H9 (cell line): ENCODE data around the gene VCX3B. TPM values are rescaled to one million over a fixed set of nuclear protein-coding genes. Genes with fewer than 3 reads are reported as not detected.
"Not testable (repeated sequence)": the region's sequence is repeated elsewhere in the genome, so short reads cannot be mapped to it uniquely, and the experiment has no call there.

Source experiments
- DNase-seq: peaks from one replicate; pipeline ENCODE4 v3.0.0-alpha.2; 2017
- H2AFZ ChIP-seq: one replicate; pipeline ENCODE4 v1.6.1; 2013; ENCODE audit warnings: mild to moderate bottlenecking, low read length, control low read depth, moderate library complexity
- H2AK5ac ChIP-seq: 2 replicates; pipeline ENCODE4 v1.6.1; 2013; ENCODE audit warnings: low read length, control low read depth, mixed read lengths; ENCODE audit not compliant: insufficient read length
- H2BK120ac ChIP-seq: one replicate; pipeline ENCODE4 v1.6.1; 2013; ENCODE audit warnings: low read depth, mild to moderate bottlenecking, low read length, control low read depth, inconsistent platforms; ENCODE audit not compliant: poor library complexity, severe bottlenecking
- H2BK12ac ChIP-seq: 2 replicates; pipeline ENCODE4 v1.6.1; 2013; ENCODE audit warnings: low read length, control low read depth, mixed read lengths, low read depth; ENCODE audit not compliant: insufficient read length
- H2BK15ac ChIP-seq: 2 replicates; pipeline ENCODE4 v1.6.1; 2013; ENCODE audit warnings: low read depth, low read length, control low read depth
- H2BK20ac ChIP-seq: one replicate; pipeline ENCODE4 v1.6.1; 2013; ENCODE audit warnings: low read depth, mild to moderate bottlenecking, low read length, control low read depth, inconsistent platforms; ENCODE audit not compliant: poor library complexity, severe bottlenecking
- H2BK5ac ChIP-seq: 2 replicates; pipeline ENCODE4 v1.6.1; 2013; ENCODE audit warnings: low read length, control low read depth, mixed read lengths; ENCODE audit not compliant: insufficient read length
- H3K14ac ChIP-seq: 2 replicates; pipeline ENCODE4 v1.6.1; 2013; ENCODE audit warnings: low read length, control low read depth; ENCODE audit not compliant: insufficient read depth
- H3K18ac ChIP-seq: 2 replicates; pipeline ENCODE4 v1.6.1; 2013; ENCODE audit warnings: low read depth, mild to moderate bottlenecking, mixed read lengths, low read length, control low read depth; ENCODE audit not compliant: insufficient read length
- H3K23ac ChIP-seq: 2 replicates; pipeline ENCODE4 v1.6.1; 2013; ENCODE audit warnings: low read length, control low read depth, mixed read lengths, low read depth; ENCODE audit not compliant: insufficient read length
- H3K23me2 ChIP-seq: 2 replicates; pipeline ENCODE4 v1.6.1; 2013; ENCODE audit warnings: low read depth, mild to moderate bottlenecking, mixed read lengths, low read length, control low read depth; ENCODE audit not compliant: insufficient read length, poor library complexity, severe bottlenecking
- H3K27ac ChIP-seq: 2 replicates; pipeline ENCODE4 v1.5.1; 2013; ENCODE audit warnings: low read length, control low read depth, mixed read lengths, low read depth; ENCODE audit not compliant: insufficient read length
- H3K27me3 ChIP-seq: 2 replicates; pipeline ENCODE4 v1.6.1; 2013; ENCODE audit warnings: low read length, control low read depth, inconsistent platforms; ENCODE audit not compliant: insufficient read depth
- H3K4ac ChIP-seq: 2 replicates; pipeline ENCODE4 v1.6.1; 2013; ENCODE audit warnings: low read depth, mild to moderate bottlenecking, control low read depth, inconsistent platforms, low read length, moderate library complexity
- H3K4me1 ChIP-seq: 2 replicates; pipeline ENCODE4 v1.6.1; 2013; ENCODE audit warnings: low read length, control low read depth, inconsistent platforms; ENCODE audit not compliant: insufficient read depth
- H3K4me2 ChIP-seq: 2 replicates; pipeline ENCODE4 v1.6.1; 2013; ENCODE audit warnings: low read length, control low read depth, mixed read lengths; ENCODE audit not compliant: insufficient read length, insufficient read depth
- H3K56ac ChIP-seq: 2 replicates; pipeline ENCODE4 v1.6.1; 2013; ENCODE audit warnings: low read depth, mild to moderate bottlenecking, mixed read lengths, low read length, control low read depth; ENCODE audit not compliant: insufficient read length
- H3K79me1 ChIP-seq: 2 replicates; pipeline ENCODE4 v1.6.1; 2013; ENCODE audit warnings: low read depth, mild to moderate bottlenecking, moderate library complexity, low read length, control low read depth, inconsistent platforms; ENCODE audit not compliant: insufficient read depth, poor library complexity, severe bottlenecking
- H3K79me2 ChIP-seq: 2 replicates; pipeline ENCODE4 v1.6.1; 2013; ENCODE audit warnings: low read length, control low read depth, inconsistent platforms; ENCODE audit not compliant: insufficient read depth
- H3K9ac ChIP-seq: 2 replicates; pipeline ENCODE4 v1.6.1; 2013; ENCODE audit warnings: low read length, control low read depth, mixed read lengths; ENCODE audit not compliant: insufficient read length; ENCODE audit errors: extremely low read depth
- H3K9me3 ChIP-seq: one replicate; pipeline ENCODE4 v1.6.1; 2013; ENCODE audit warnings: low read depth, low read length, inconsistent platforms; ENCODE audit not compliant: control insufficient read depth
- H3T11ph ChIP-seq: one replicate; pipeline ENCODE4 v1.6.1; 2013; ENCODE audit warnings: mild to moderate bottlenecking, low read length, control low read depth, inconsistent platforms
- H4K20me1 ChIP-seq: one replicate; pipeline ENCODE4 v1.6.1; 2013; ENCODE audit not compliant: control insufficient read depth, insufficient read length, insufficient read depth
- H4K5ac ChIP-seq: 2 replicates; pipeline ENCODE4 v1.6.1; 2013; ENCODE audit warnings: low read depth, mild to moderate bottlenecking, mixed read lengths, low read length, control low read depth; ENCODE audit not compliant: insufficient read length
- H4K8ac ChIP-seq: replicated peaks from 2 replicates; pipeline ENCODE4 v1.6.1; 2013; ENCODE audit warnings: low read length, control low read depth, mixed read lengths, low read depth; ENCODE audit not compliant: insufficient read length
- H4K91ac ChIP-seq: 2 replicates; pipeline ENCODE4 v1.6.1; 2013; ENCODE audit warnings: low read depth, mild to moderate bottlenecking, moderate library complexity, mixed read lengths, low read length, control low read depth; ENCODE audit not compliant: insufficient read length
- H3K27ac Mint-ChIP-seq, 3 experiments: 2 replicates in 2 of 3; 3 replicates in 1 of 3; pipeline ENCODE4 v1.8.0; 2020 to 2021; ENCODE audit warnings: mixed read lengths in 3 of 3, mild to moderate bottlenecking in 1 of 3, moderate library complexity in 1 of 3
- H3K27me3 Mint-ChIP-seq: 2 replicates; pipeline ENCODE4 v1.8.0; 2021; ENCODE audit warnings: low read depth, mild to moderate bottlenecking, moderate library complexity, mixed read lengths
- H3K36me3 Mint-ChIP-seq, 3 experiments: 2 replicates in 2 of 3; 3 replicates in 1 of 3; pipeline ENCODE4 v1.8.0; 2020 to 2021; ENCODE audit warnings: low read depth in 3 of 3, mixed read lengths in 3 of 3; ENCODE audit not compliant: insufficient read depth in 1 of 3
- H3K4me1 Mint-ChIP-seq, 2 experiments: 2 replicates each; pipeline ENCODE4 v1.8.0; 2020; ENCODE audit warnings: mixed read lengths in 2 of 2
- H3K4me3 Mint-ChIP-seq, 2 experiments: 2 replicates in 1 of 2; 3 replicates in 1 of 2; pipeline ENCODE4 v1.8.0; 2020 to 2021; ENCODE audit warnings: mild to moderate bottlenecking in 2 of 2, mixed read lengths in 2 of 2, moderate library complexity in 1 of 2
- H3K9me3 Mint-ChIP-seq, 2 experiments: 2 replicates in 1 of 2; 3 replicates in 1 of 2; pipeline ENCODE4 v1.8.0; 2020; ENCODE audit warnings: mild to moderate bottlenecking in 2 of 2, mixed read lengths in 2 of 2, moderate library complexity in 1 of 2
- WGBS: extraction: QIAGEN DNeasy Blood & Tissue Kit; methylation state at CpG from one replicate; pipeline ENCODE4 v1.1.7; 2013; ENCODE audit warnings: missing lambda C conversion rate, low lambda C conversion rate, mixed read lengths; ENCODE audit not compliant: insufficient read length; ENCODE audit errors: extremely low coverage; 5-methylcytosine and 5-hydroxymethylcytosine counted together
- total RNA-seq: library from RNA; stranded (reverse); gene quantifications from 2 replicates; pipeline ENCODE4 v1.2.1, GENCODE V29; 2021
- TF ChIP-seq, protein P1 (sequence below): fragments of 200-600 bp; sonication (generic); conservative IDR thresholded peaks from 3 replicates; pipeline ENCODE4 v1.8.0; 2021; ENCODE audit warnings: antibody characterized with exemption, mild to moderate bottlenecking

Gene VCX3B
- total RNA-seq, 1 experiment from 2014 or later = not detected

- WGBS = no CpG with 5 or more reads among the region's 5 CpGs
- peaks cover 2 to 4% of the 10 kb centered on the region in 2 experiments; a peak in 4 of 5 replicates for H3K9me3 Mint-ChIP-seq
Observed at GRCh38 chrX:8447368-8447767, 17.3 kb upstream of the VCX3B start.

DNA sequence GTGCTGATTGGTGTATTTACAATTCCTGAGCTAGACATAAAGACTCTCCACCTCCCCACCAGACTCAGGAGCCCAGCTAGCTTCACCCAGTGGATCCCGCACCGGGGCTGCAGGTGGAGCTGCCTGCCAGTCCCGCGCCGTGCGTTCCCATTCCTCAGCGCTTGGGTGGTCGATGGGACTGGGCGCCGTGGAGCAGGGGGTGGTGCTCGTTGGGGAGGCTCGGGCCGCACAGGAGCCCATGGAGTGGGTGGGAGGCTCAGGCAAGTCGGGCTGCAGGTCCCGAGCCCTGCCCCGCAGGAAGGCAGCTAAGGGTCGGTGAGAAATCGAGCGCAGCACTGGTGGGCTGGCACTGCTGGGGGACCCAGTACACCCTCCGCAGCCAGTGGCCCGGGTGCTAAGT lies 12.3 kb upstream of the VCX3B start:
- H3K23me2 ChIP-seq, DNase-seq, H3K9me3 ChIP-seq, H2AFZ ChIP-seq, H2BK120ac ChIP-seq, H4K91ac ChIP-seq, H3K9ac ChIP-seq, H2AK5ac ChIP-seq, H3K4me1 ChIP-seq, H3K79me2 ChIP-seq, H2BK5ac ChIP-seq, H3K36me3 Mint-ChIP-seq, H4K20me1 ChIP-seq, H3K79me1 ChIP-seq, H3K27ac ChIP-seq, H3K18ac ChIP-seq, H3K56ac ChIP-seq, H2BK15ac ChIP-seq, H3K4me3 Mint-ChIP-seq, H3K4me1 Mint-ChIP-seq, H3K14ac ChIP-seq, H3K27ac Mint-ChIP-seq, H3K4me2 ChIP-seq, H3K27me3 ChIP-seq, H3T11ph ChIP-seq, H4K5ac ChIP-seq, H3K27me3 Mint-ChIP-seq, H2BK12ac ChIP-seq, H2BK20ac ChIP-seq, H4K8ac ChIP-seq, H3K4ac ChIP-seq, H3K9me3 Mint-ChIP-seq, H3K23ac ChIP-seq: not testable (repeated sequence)
- WGBS = no CpG with 5 or more reads among the region's 21 CpGs

More at GRCh38 chrX:8447368-8447767, 17.3 kb upstream of the VCX3B start:
- Mint-ChIP-seq H3K27me3 (no peaks in the 10 kb centered on the region), H3K4me1 (peaks cover 0 to 7% of the 10 kb centered on the region in 2 experiments; a peak in 3 of 4 replicates), H3K36me3 (peaks cover 0 to 4% (median 0%) of the 10 kb centered on the region in 3 experiments; a peak in 2 of 7 replicates), H3K27ac (no peak overlapping the region), H3K4me3 (no peak overlapping the region)
- no peak overlapping the region for H2AFZ ChIP-seq
- TF ChIP-seq, protein P1, sequence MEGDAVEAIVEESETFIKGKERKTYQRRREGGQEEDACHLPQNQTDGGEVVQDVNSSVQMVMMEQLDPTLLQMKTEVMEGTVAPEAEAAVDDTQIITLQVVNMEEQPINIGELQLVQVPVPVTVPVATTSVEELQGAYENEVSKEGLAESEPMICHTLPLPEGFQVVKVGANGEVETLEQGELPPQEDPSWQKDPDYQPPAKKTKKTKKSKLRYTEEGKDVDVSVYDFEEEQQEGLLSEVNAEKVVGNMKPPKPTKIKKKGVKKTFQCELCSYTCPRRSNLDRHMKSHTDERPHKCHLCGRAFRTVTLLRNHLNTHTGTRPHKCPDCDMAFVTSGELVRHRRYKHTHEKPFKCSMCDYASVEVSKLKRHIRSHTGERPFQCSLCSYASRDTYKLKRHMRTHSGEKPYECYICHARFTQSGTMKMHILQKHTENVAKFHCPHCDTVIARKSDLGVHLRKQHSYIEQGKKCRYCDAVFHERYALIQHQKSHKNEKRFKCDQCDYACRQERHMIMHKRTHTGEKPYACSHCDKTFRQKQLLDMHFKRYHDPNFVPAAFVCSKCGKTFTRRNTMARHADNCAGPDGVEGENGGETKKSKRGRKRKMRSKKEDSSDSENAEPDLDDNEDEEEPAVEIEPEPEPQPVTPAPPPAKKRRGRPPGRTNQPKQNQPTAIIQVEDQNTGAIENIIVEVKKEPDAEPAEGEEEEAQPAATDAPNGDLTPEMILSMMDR = no peak
- no peak overlapping the region for H3K4me2 ChIP-seq
- H3K4me1 ChIP-seq = peaks cover 2% of the 10 kb centered on the region; the same call in 1 of the 2 replicates
- no peak overlapping the region for H3K4ac ChIP-seq
- H4K8ac ChIP-seq = no peak overlapping the region
- no peak overlapping the region for H3K23ac ChIP-seq
- H3K9ac ChIP-seq = no peak overlapping the region
- no peaks in the 10 kb centered on the region for H3K23me2 ChIP-seq
- no peaks in the 10 kb centered on the region for H4K20me1 ChIP-seq
- no peak overlapping the region for H2BK12ac ChIP-seq
- no peaks in the 10 kb centered on the region for H3K79me1 ChIP-seq
- H3T11ph ChIP-seq = no peak overlapping the region
- no peak overlapping the region for H2BK20ac ChIP-seq
- no peak overlapping the region for H3K14ac ChIP-seq
- H3K18ac ChIP-seq = no peak overlapping the region
- H3K27ac ChIP-seq = no peak overlapping the region
- no peak overlapping the region for H4K91ac ChIP-seq
- H2BK15ac ChIP-seq = no peak overlapping the region
- DNase-seq = no peak
- H4K5ac ChIP-seq = no peak overlapping the region
- H2BK5ac ChIP-seq = no peak overlapping the region
- no peak overlapping the region for H3K56ac ChIP-seq
- H3K79me2 ChIP-seq = no peaks in the 10 kb centered on the region
- H2BK120ac ChIP-seq = no peak overlapping the region
- H3K9me3 ChIP-seq = no peaks in the 10 kb centered on the region
- H3K27me3 ChIP-seq = no peaks in the 10 kb centered on the region
- no peak overlapping the region for H2AK5ac ChIP-seq
